NB4 (cell line): ENCODE measurements around the gene RSPH6A.

Experiments used
- CTCF ChIP-seq: IDR thresholded peaks from one replicate; pipeline ENCODE4 v1.5.1; 2012; ENCODE audit warnings: low read depth, low read length
- MYC ChIP-seq: IDR thresholded peaks from 2 replicates; pipeline ENCODE4 v1.6.1; 2011; ENCODE audit warnings: low read depth, low read length
- POLR2A ChIP-seq: IDR thresholded peaks from 2 replicates; pipeline ENCODE4 v1.6.1; 2011; ENCODE audit warnings: mild to moderate bottlenecking; ENCODE audit not compliant: insufficient read length; ENCODE audit errors: extremely low read depth
- TF ChIP-seq, protein P1 (sequence below): IDR thresholded peaks from 2 replicates; pipeline ENCODE4 v1.6.1; 2011; ENCODE audit warnings: low read depth, low read length

GRCh38 chr19:45860359-45861259 is 45.5 kb upstream of the RSPH6A start:
- TF ChIP-seq CTCF (no peak), POLR2A (no peak), MYC (no peak)
- TF ChIP-seq, protein P1, sequence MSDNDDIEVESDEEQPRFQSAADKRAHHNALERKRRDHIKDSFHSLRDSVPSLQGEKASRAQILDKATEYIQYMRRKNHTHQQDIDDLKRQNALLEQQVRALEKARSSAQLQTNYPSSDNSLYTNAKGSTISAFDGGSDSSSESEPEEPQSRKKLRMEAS = no peak
